ENCODE measurements around the gene SHANK2.

The SHANK2 gene

GRCh38 chr11:71252269-71252769 lies at the start of gene SHANK2:
Gene SHANK2 (minus strand): TSS chr11:71252577. CDS start chr11:71147326, 105,251 bp downstream.
- no peak for DNase-seq

- no peak for DNase-seq
Measured at GRCh38 chr11:71301858-71302533, 49.6 kb upstream of the SHANK2 start.

- no peak for DNase-seq
Measured at GRCh38 chr11:71301046-71301857, 48.9 kb upstream of the SHANK2 start.

GRCh38 chr11:71300187-71300586 lies 47.8 kb upstream of the SHANK2 start:
- no peak for DNase-seq

GRCh38 chr11:71298761-71299181 lies 46.4 kb upstream of the SHANK2 start:
- no peak for DNase-seq

- no peak for DNase-seq
Measured at GRCh38 chr11:71298016-71298550, 45.7 kb upstream of the SHANK2 start.

- no peak for DNase-seq
Measured at GRCh38 chr11:71294846-71295600, 42.6 kb upstream of the SHANK2 start.

GRCh38 chr11:71293961-71294782 lies 41.8 kb upstream of the SHANK2 start:
- no peak for DNase-seq

- no peak for DNase-seq
Measured at GRCh38 chr11:71286701-71287643, 34.6 kb upstream of the SHANK2 start.

- no peak for DNase-seq
Measured at GRCh38 chr11:71285111-71285510, 32.7 kb upstream of the SHANK2 start.

GRCh38 chr11:71284525-71285092 lies 32.2 kb upstream of the SHANK2 start:
- DNase-seq: no peak

- DNase-seq: no peak
Measured at GRCh38 chr11:71283971-71284441, 31.6 kb upstream of the SHANK2 start.

- DNase-seq: no peak
Measured at GRCh38 chr11:71282581-71283351, 30.4 kb upstream of the SHANK2 start.

- no peak for DNase-seq
Measured at GRCh38 chr11:71281831-71282230, 29.5 kb upstream of the SHANK2 start.

GRCh38 chr11:71281204-71281603 lies 28.8 kb upstream of the SHANK2 start:
- DNase-seq: no peak

GRCh38 chr11:71279916-71280645 lies 27.7 kb upstream of the SHANK2 start:
- no peak for DNase-seq

GRCh38 chr11:71272161-71272560 lies 19.8 kb upstream of the SHANK2 start:
- no peak for DNase-seq

- no peak for DNase-seq
Measured at GRCh38 chr11:71269603-71270511, 17.5 kb upstream of the SHANK2 start.

All from inflammatory macrophage treated with lipopolysaccharide for 4 hours (primary cell).